ENCODE results near the gene LRFN3. TPM values are rescaled to one million over a fixed set of nuclear protein-coding genes. Genes with fewer than 3 reads are reported as not detected.

LRFN3 gene
- total RNA-seq, 1 donor from 2014 or later, result 21.0 TPM

- Mint-ChIP-seq H3K9me3 (ENCODE audit: low read depth) (no peaks in the 10 kb centered on the region), H3K4me1 (ENCODE audit: low read depth) (peaks cover 4% of the 10 kb centered on the region), H3K36me3 (ENCODE audit: low read depth) (no peaks in the 10 kb centered on the region), H3K4me3 (ENCODE audit: unreplicated experiment) (peak overlapping the region; percentile 71), H3K27ac (ENCODE audit: unreplicated experiment) (no peak overlapping the region), H3K27me3 (ENCODE audit: low read depth) (peaks cover 29% of the 10 kb centered on the region)
- DNase-seq (ENCODE audit: low spot score), result no peak
- TF ChIP-seq CTCF (IDR thresholded peaks at IDR 0.05), result no peak
Observed at GRCh38 chr19:35986664-35987570, 50.7 kb downstream of the LRFN3 start.

GRCh38 chr19:35987571-35987896 is 51.4 kb downstream of the LRFN3 start:
- no peak for DNase-seq (ENCODE audit: low spot score)
- peak; percentile 32 for TF ChIP-seq CTCF (IDR thresholded peaks at IDR 0.05)
- peaks cover 4% of the 10 kb centered on the region for H3K4me1 Mint-ChIP-seq (ENCODE audit: low read depth)
- H3K9me3 Mint-ChIP-seq (ENCODE audit: low read depth), result no peaks in the 10 kb centered on the region
- peaks cover 29% of the 10 kb centered on the region for H3K27me3 Mint-ChIP-seq (ENCODE audit: low read depth)
- no peak overlapping the region for H3K27ac Mint-ChIP-seq (ENCODE audit: unreplicated experiment)
- no peaks in the 10 kb centered on the region for H3K36me3 Mint-ChIP-seq (ENCODE audit: low read depth)
- peak overlapping the region; percentile 71 for H3K4me3 Mint-ChIP-seq (ENCODE audit: unreplicated experiment)

GRCh38 chr19:35988824-35989223 is 52.6 kb downstream of the LRFN3 start:
- peaks cover 24% of the 10 kb centered on the region for H3K27me3 Mint-ChIP-seq (ENCODE audit: low read depth)
- DNase-seq (ENCODE audit: low spot score), result no peak
- H3K9me3 Mint-ChIP-seq (ENCODE audit: low read depth), result no peaks in the 10 kb centered on the region
- no peak overlapping the region for H3K27ac Mint-ChIP-seq (ENCODE audit: unreplicated experiment)
- no peaks in the 10 kb centered on the region for H3K36me3 Mint-ChIP-seq (ENCODE audit: low read depth)
- H3K4me1 Mint-ChIP-seq (ENCODE audit: low read depth), result peaks cover 4% of the 10 kb centered on the region
- TF ChIP-seq CTCF (IDR thresholded peaks at IDR 0.05), result no peak
- H3K4me3 Mint-ChIP-seq (ENCODE audit: unreplicated experiment), result no peak overlapping the region

- H3K4me3 Mint-ChIP-seq (ENCODE audit: unreplicated experiment), result no peak overlapping the region
- no peak for TF ChIP-seq CTCF (IDR thresholded peaks at IDR 0.05)
- no peaks in the 10 kb centered on the region for H3K36me3 Mint-ChIP-seq (ENCODE audit: low read depth)
- peaks cover 12% of the 10 kb centered on the region for H3K27me3 Mint-ChIP-seq (ENCODE audit: low read depth)
- no peak for DNase-seq (ENCODE audit: low spot score)
- H3K27ac Mint-ChIP-seq (ENCODE audit: unreplicated experiment), result no peak overlapping the region
- peaks cover 7% of the 10 kb centered on the region for H3K4me1 Mint-ChIP-seq (ENCODE audit: low read depth)
- no peaks in the 10 kb centered on the region for H3K9me3 Mint-ChIP-seq (ENCODE audit: low read depth)
Observed at GRCh38 chr19:35990156-35990555, 54.0 kb downstream of the LRFN3 start.

GRCh38 chr19:35990771-35991730 is 54.9 kb downstream of the LRFN3 start:
- Mint-ChIP-seq H3K4me1 (ENCODE audit: low read depth) (peaks cover 11% of the 10 kb centered on the region), H3K9me3 (ENCODE audit: low read depth) (no peaks in the 10 kb centered on the region), H3K4me3 (ENCODE audit: unreplicated experiment) (no peak overlapping the region), H3K36me3 (ENCODE audit: low read depth) (no peaks in the 10 kb centered on the region), H3K27me3 (ENCODE audit: low read depth) (peaks cover 3% of the 10 kb centered on the region), H3K27ac (ENCODE audit: unreplicated experiment) (no peak overlapping the region)
- DNase-seq (ENCODE audit: low spot score), result no peak
- no peak for TF ChIP-seq CTCF (IDR thresholded peaks at IDR 0.05)
